Activated naive CD4-positive, alpha-beta T cell treated with anti-CD3 and anti-CD28 coated beads, Interleukin-2, amount 50 U/mL, for 24 hours (primary cell): ENCODE measurements around the gene CUEDC1.

Experiments
- H3K27ac Mint-ChIP-seq: one replicate; pipeline ENCODE4 v1.8.0; 2021; ENCODE audit warnings: mild to moderate bottlenecking, mixed read lengths
- H3K27me3 Mint-ChIP-seq: one replicate; pipeline ENCODE4 v1.8.0; 2021; ENCODE audit warnings: mixed read lengths
- H3K36me3 Mint-ChIP-seq: one replicate; pipeline ENCODE4 v1.8.0; 2021; ENCODE audit warnings: mixed read lengths
- H3K4me1 Mint-ChIP-seq: one replicate; pipeline ENCODE4 v1.8.0; 2021; ENCODE audit warnings: mixed read lengths
- H3K4me3 Mint-ChIP-seq: one replicate; pipeline ENCODE4 v1.8.0; 2021; ENCODE audit warnings: mild to moderate bottlenecking, mixed read lengths
- H3K9me3 Mint-ChIP-seq: one replicate; pipeline ENCODE4 v1.8.0; 2021; ENCODE audit warnings: mixed read lengths

CUEDC1 gene

GRCh38 chr17:57875290-57876022, 79.8 kb downstream of the CUEDC1 start:
- peak overlapping the region; percentile 17 for H3K27ac Mint-ChIP-seq
- no peak overlapping the region for H3K4me3 Mint-ChIP-seq
- H3K9me3 Mint-ChIP-seq: no peaks in the 10 kb centered on the region
- H3K27me3 Mint-ChIP-seq: peaks cover 5% of the 10 kb centered on the region
- H3K36me3 Mint-ChIP-seq: no peaks in the 10 kb centered on the region
- H3K4me1 Mint-ChIP-seq: peaks cover 23% of the 10 kb centered on the region

- Mint-ChIP-seq H3K36me3 (no peaks in the 10 kb centered on the region), H3K27me3 (peaks cover 5% of the 10 kb centered on the region), H3K4me3 (peak overlapping the region; percentile 64), H3K9me3 (no peaks in the 10 kb centered on the region), H3K4me1 (peaks cover 15% of the 10 kb centered on the region), H3K27ac (peak overlapping the region; percentile 65)
These were observed 80.5 kb downstream of the CUEDC1 start for GRCh38 chr17:57874434-57875289.

GRCh38 chr17:57874058-57874419, 81.2 kb downstream of the CUEDC1 start:
- H3K27me3 Mint-ChIP-seq: peaks cover 5% of the 10 kb centered on the region
- no peaks in the 10 kb centered on the region for H3K9me3 Mint-ChIP-seq
- H3K27ac Mint-ChIP-seq: peak overlapping the region; percentile 65
- peak overlapping the region; percentile 64 for H3K4me3 Mint-ChIP-seq
- no peaks in the 10 kb centered on the region for H3K36me3 Mint-ChIP-seq
- H3K4me1 Mint-ChIP-seq: peaks cover 9% of the 10 kb centered on the region

- Mint-ChIP-seq H3K27ac (no peak overlapping the region), H3K9me3 (no peaks in the 10 kb centered on the region), H3K4me3 (no peak overlapping the region), H3K36me3 (no peaks in the 10 kb centered on the region), H3K4me1 (peaks cover 8% of the 10 kb centered on the region), H3K27me3 (peaks cover 5% of the 10 kb centered on the region)
These were observed 81.8 kb downstream of the CUEDC1 start for GRCh38 chr17:57873261-57874057.

GRCh38 chr17:57872536-57872935, 82.7 kb downstream of the CUEDC1 start:
- H3K27me3 Mint-ChIP-seq: peaks cover 5% of the 10 kb centered on the region
- H3K4me1 Mint-ChIP-seq: peaks cover 15% of the 10 kb centered on the region
- no peaks in the 10 kb centered on the region for H3K9me3 Mint-ChIP-seq
- H3K4me3 Mint-ChIP-seq: no peak overlapping the region
- H3K27ac Mint-ChIP-seq: no peak overlapping the region
- no peaks in the 10 kb centered on the region for H3K36me3 Mint-ChIP-seq

GRCh38 chr17:57871863-57872262, 83.3 kb downstream of the CUEDC1 start:
- H3K27ac Mint-ChIP-seq: no peak overlapping the region
- no peaks in the 10 kb centered on the region for H3K9me3 Mint-ChIP-seq
- H3K36me3 Mint-ChIP-seq: no peaks in the 10 kb centered on the region
- H3K4me1 Mint-ChIP-seq: peaks cover 18% of the 10 kb centered on the region
- peaks cover 5% of the 10 kb centered on the region for H3K27me3 Mint-ChIP-seq
- H3K4me3 Mint-ChIP-seq: no peak overlapping the region

- H3K4me3 Mint-ChIP-seq: no peak overlapping the region
- H3K27ac Mint-ChIP-seq: no peak overlapping the region
- H3K4me1 Mint-ChIP-seq: peaks cover 18% of the 10 kb centered on the region
- H3K27me3 Mint-ChIP-seq: peaks cover 5% of the 10 kb centered on the region
- H3K36me3 Mint-ChIP-seq: no peaks in the 10 kb centered on the region
- H3K9me3 Mint-ChIP-seq: no peaks in the 10 kb centered on the region
These were observed 84.1 kb downstream of the CUEDC1 start for GRCh38 chr17:57871155-57871554.

- Mint-ChIP-seq H3K27me3 (peaks cover 5% of the 10 kb centered on the region), H3K27ac (no peak overlapping the region), H3K4me3 (no peak overlapping the region), H3K9me3 (no peaks in the 10 kb centered on the region), H3K36me3 (no peaks in the 10 kb centered on the region), H3K4me1 (peaks cover 18% of the 10 kb centered on the region)
These were observed 85.0 kb downstream of the CUEDC1 start for GRCh38 chr17:57870283-57870635.

GRCh38 chr17:57869617-57870282, 85.5 kb downstream of the CUEDC1 start:
- no peaks in the 10 kb centered on the region for H3K9me3 Mint-ChIP-seq
- peaks cover 5% of the 10 kb centered on the region for H3K27me3 Mint-ChIP-seq
- H3K36me3 Mint-ChIP-seq: no peaks in the 10 kb centered on the region
- H3K27ac Mint-ChIP-seq: no peak overlapping the region
- H3K4me1 Mint-ChIP-seq: peaks cover 18% of the 10 kb centered on the region
- no peak overlapping the region for H3K4me3 Mint-ChIP-seq

GRCh38 chr17:57868910-57869616, 86.1 kb downstream of the CUEDC1 start:
- Mint-ChIP-seq H3K9me3 (no peaks in the 10 kb centered on the region), H3K36me3 (no peaks in the 10 kb centered on the region), H3K27me3 (peaks cover 3% of the 10 kb centered on the region), H3K4me1 (peaks cover 14% of the 10 kb centered on the region), H3K27ac (no peak overlapping the region), H3K4me3 (no peak overlapping the region)

- peaks cover 9% of the 10 kb centered on the region for H3K4me1 Mint-ChIP-seq
- H3K4me3 Mint-ChIP-seq: no peak overlapping the region
- H3K9me3 Mint-ChIP-seq: no peaks in the 10 kb centered on the region
- H3K36me3 Mint-ChIP-seq: no peaks in the 10 kb centered on the region
- no peak overlapping the region for H3K27ac Mint-ChIP-seq
- H3K27me3 Mint-ChIP-seq: peaks cover under 1% of the 10 kb centered on the region
These were observed 87.0 kb downstream of the CUEDC1 start for GRCh38 chr17:57868007-57868909.

GRCh38 chr17:57867126-57867525, 88.1 kb downstream of the CUEDC1 start:
- Mint-ChIP-seq H3K9me3 (no peaks in the 10 kb centered on the region), H3K36me3 (no peaks in the 10 kb centered on the region), H3K27ac (no peak overlapping the region), H3K27me3 (no peaks in the 10 kb centered on the region), H3K4me1 (peaks cover 9% of the 10 kb centered on the region), H3K4me3 (no peak overlapping the region)

GRCh38 chr17:57866723-57867122, 88.5 kb downstream of the CUEDC1 start:
- H3K27me3 Mint-ChIP-seq: no peaks in the 10 kb centered on the region
- no peak overlapping the region for H3K27ac Mint-ChIP-seq
- peaks cover 9% of the 10 kb centered on the region for H3K4me1 Mint-ChIP-seq
- no peaks in the 10 kb centered on the region for H3K9me3 Mint-ChIP-seq
- no peaks in the 10 kb centered on the region for H3K36me3 Mint-ChIP-seq
- H3K4me3 Mint-ChIP-seq: no peak overlapping the region

GRCh38 chr17:57866319-57866718, 88.9 kb downstream of the CUEDC1 start:
- no peaks in the 10 kb centered on the region for H3K36me3 Mint-ChIP-seq
- no peaks in the 10 kb centered on the region for H3K27me3 Mint-ChIP-seq
- peaks cover 10% of the 10 kb centered on the region for H3K4me1 Mint-ChIP-seq
- no peak overlapping the region for H3K4me3 Mint-ChIP-seq
- H3K27ac Mint-ChIP-seq: no peak overlapping the region
- H3K9me3 Mint-ChIP-seq: no peaks in the 10 kb centered on the region
